Activated T-helper 2 cell treated with anti-CD3 and anti-CD28 coated beads, Interferon-gamma antibody, Interleukin-2, Interleukin-4, amounts not matched to agents 10 μg/mL and 5 μg/mL and 100 μg/mL, durations not matched to agents 14 hours and 24 hours and 36 hours (primary cell): ENCODE data around the gene PLAAT3. TPM values are rescaled to one million over a fixed set of nuclear protein-coding genes. Genes with fewer than 3 reads are reported as not detected.
"Not testable (repeated sequence)": the region's sequence is repeated elsewhere in the genome, so short reads cannot be mapped to it uniquely, and the experiment has no call there.

Experiments
- DNase-seq: peaks from one replicate; pipeline ENCODE4 v3.0.0; 2021; ENCODE audit warnings: low spot score
- H3K27ac Mint-ChIP-seq: one replicate; pipeline ENCODE4 v1.8.0; 2021; ENCODE audit warnings: mixed read lengths
- H3K27me3 Mint-ChIP-seq: one replicate; pipeline ENCODE4 v1.8.0; 2021; ENCODE audit warnings: low read depth, mixed read lengths
- H3K36me3 Mint-ChIP-seq: one replicate; pipeline ENCODE4 v1.8.0; 2021; ENCODE audit warnings: low read depth, mixed read lengths
- H3K4me1 Mint-ChIP-seq: one replicate; pipeline ENCODE4 v1.8.0; 2021; ENCODE audit warnings: low read depth, mixed read lengths
- H3K4me3 Mint-ChIP-seq: one replicate; pipeline ENCODE4 v1.8.0; 2021; ENCODE audit warnings: low read depth, mild to moderate bottlenecking, moderate library complexity, mixed read lengths
- H3K9me3 Mint-ChIP-seq: one replicate; pipeline ENCODE4 v1.8.0; 2021; ENCODE audit warnings: mixed read lengths
- intact Hi-C: fragments of 100-400 bp; cut with micrococcal nuclease; formaldehyde crosslinking; loops from one replicate; pipeline ENCODE4 v1.15.1; 2023
- total RNA-seq: library from RNA; stranded (reverse); gene quantifications from 2 replicates; pipeline ENCODE4 v1.2.3, GENCODE V29; 2022

The PLAAT3 gene
- total RNA-seq, 1 donor from 2014 or later = 15.2 TPM

DNA sequence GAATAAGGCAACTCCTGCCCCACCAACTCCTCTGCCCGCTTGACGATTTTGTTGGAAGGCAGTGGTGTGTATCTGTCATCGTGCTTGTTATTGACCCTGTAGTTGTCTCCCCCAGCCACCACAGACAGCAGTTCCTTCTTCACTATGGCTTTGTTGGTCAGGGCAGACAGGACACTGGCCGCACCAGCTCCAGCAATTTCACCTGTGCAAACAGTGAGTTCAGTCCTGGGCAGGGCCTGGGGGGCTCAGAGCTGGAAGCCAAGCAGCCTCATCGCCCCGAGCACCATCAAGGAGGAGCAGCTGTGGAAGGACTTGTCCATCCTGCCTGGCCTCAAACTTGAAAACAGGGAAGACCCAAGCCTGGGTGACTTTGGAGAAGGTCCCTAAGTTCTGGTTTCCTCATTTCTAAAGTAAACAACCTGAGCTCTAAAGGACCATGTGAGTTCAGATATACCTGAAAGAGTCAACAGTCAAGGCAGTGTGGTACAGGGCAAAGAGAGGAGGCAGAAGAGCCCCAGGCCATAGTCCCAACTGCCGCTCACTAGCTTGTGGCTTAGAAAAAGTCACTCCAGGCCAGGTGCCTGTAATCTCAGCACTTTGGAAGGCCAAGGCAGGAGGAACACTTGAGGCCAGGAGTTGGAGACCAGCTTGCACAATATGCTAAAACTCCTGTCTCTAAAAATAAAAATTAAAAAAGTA is 55.6 kb downstream of the PLAAT3 start:
- no peaks in the 10 kb centered on the region for H3K27me3 Mint-ChIP-seq
- no peak for DNase-seq
- peaks cover 44% of the 10 kb centered on the region for H3K4me1 Mint-ChIP-seq
- H3K4me3 Mint-ChIP-seq = no peak overlapping the region
- H3K27ac Mint-ChIP-seq = no peak overlapping the region
- no peaks in the 10 kb centered on the region for H3K36me3 Mint-ChIP-seq
- no peaks in the 10 kb centered on the region for H3K9me3 Mint-ChIP-seq
- intact Hi-C loops = no loop called here

- no peak overlapping the region for H3K27ac Mint-ChIP-seq
- H3K27me3 Mint-ChIP-seq = no peaks in the 10 kb centered on the region
- peaks cover 47% of the 10 kb centered on the region for H3K4me1 Mint-ChIP-seq
- H3K9me3 Mint-ChIP-seq = no peaks in the 10 kb centered on the region
- DNase-seq = no peak
- no peaks in the 10 kb centered on the region for H3K36me3 Mint-ChIP-seq
- intact Hi-C loops = no loop called here
- no peak overlapping the region for H3K4me3 Mint-ChIP-seq
Measured at GRCh38 chr11:63557570-63557969, 56.7 kb downstream of the PLAAT3 start.

- H3K4me3 Mint-ChIP-seq = no peak overlapping the region
- H3K36me3 Mint-ChIP-seq = no peaks in the 10 kb centered on the region
- no peaks in the 10 kb centered on the region for H3K27me3 Mint-ChIP-seq
- peaks cover 51% of the 10 kb centered on the region for H3K4me1 Mint-ChIP-seq
- no peaks in the 10 kb centered on the region for H3K9me3 Mint-ChIP-seq
- intact Hi-C loops = no loop called here
- no peak for DNase-seq
- H3K27ac Mint-ChIP-seq = no peak overlapping the region
Measured at GRCh38 chr11:63556404-63557013, 57.7 kb downstream of the PLAAT3 start.

DNA sequence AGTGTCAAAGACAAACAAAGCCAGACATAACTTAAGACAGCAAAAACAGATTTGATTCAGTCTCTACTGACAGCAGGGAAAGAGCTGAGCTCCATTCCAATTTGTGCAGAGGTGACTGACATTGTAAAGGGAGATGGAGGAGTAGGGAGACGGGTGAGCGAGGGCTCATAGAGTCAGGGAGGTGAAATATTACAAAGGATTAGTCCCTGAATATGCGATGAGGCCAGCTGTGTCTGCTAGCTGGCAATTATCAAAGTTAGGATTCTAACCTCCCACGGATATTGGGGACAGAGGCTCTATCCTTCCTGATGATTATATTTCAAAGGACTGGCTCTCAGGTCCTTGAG is 59.4 kb downstream of the PLAAT3 start:
- Mint-ChIP-seq H3K4me1 (peaks cover 44% of the 10 kb centered on the region), H3K27ac (no peak overlapping the region), H3K4me3 (no peak overlapping the region), H3K9me3 (no peaks in the 10 kb centered on the region), H3K27me3 (no peaks in the 10 kb centered on the region), H3K36me3 (no peaks in the 10 kb centered on the region)
- DNase-seq = no peak
- intact Hi-C loops = no loop called here

DNA sequence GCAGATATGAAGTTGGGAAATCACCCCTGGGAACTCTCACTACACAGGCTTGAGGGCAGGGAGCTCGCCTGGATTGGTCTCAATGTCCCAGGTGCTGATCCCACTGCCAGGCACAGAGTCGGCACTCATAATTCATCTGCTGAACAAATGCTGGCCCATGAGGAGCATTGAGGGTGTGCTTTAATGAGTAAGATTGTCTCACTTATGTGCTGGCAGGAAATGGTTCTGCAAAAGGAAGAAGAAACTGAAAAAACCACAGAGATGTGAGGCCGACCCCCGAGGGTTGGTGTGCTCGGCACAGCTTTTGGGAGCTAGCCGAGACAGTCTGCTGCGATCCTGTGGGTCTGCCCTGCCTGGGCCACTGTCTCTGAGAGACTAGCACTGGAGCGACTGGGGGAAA is 60.5 kb downstream of the PLAAT3 start:
- Mint-ChIP-seq H3K4me1 (peaks cover 44% of the 10 kb centered on the region), H3K36me3 (peaks cover 3% of the 10 kb centered on the region), H3K4me3 (peak overlapping the region; percentile 63), H3K27me3 (no peaks in the 10 kb centered on the region), H3K9me3 (no peaks in the 10 kb centered on the region), H3K27ac (peak overlapping the region; percentile 89)
- intact Hi-C loops = loop anchor here (1.0 kb wide), 2 partner anchors 14 to 22 kb away; no protein-coding TSS in a partner anchor
- DNase-seq = peak; percentile 39

DNA sequence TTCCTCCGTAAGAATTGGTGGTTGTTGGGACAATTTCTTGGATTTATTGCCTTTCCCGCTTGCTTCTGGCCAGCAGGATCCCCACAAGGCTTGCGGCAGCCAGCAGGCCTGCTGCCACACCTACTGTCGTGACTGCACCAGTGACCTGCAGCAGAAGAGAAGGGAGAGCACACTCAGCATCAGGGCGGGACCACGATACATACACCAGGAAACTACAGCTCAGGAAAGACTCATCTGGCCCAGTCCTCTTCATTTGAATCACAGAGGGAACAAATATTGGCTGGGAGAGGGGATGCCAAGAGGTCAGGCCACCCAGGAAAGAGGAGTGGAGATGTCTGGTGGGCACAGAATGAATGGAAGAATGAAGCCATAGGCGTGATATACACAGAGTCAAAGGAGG is 61.3 kb downstream of the PLAAT3 start:
- Mint-ChIP-seq H3K4me1 (peaks cover 44% of the 10 kb centered on the region), H3K36me3 (peaks cover 3% of the 10 kb centered on the region), H3K9me3 (no peaks in the 10 kb centered on the region), H3K27me3 (no peaks in the 10 kb centered on the region), H3K27ac (no peak overlapping the region), H3K4me3 (peak overlapping the region; percentile 1)
- DNase-seq = no peak
- intact Hi-C loops = loop anchor here (1.0 kb wide), 2 partner anchors 14 to 22 kb away; no protein-coding TSS in a partner anchor

DNA sequence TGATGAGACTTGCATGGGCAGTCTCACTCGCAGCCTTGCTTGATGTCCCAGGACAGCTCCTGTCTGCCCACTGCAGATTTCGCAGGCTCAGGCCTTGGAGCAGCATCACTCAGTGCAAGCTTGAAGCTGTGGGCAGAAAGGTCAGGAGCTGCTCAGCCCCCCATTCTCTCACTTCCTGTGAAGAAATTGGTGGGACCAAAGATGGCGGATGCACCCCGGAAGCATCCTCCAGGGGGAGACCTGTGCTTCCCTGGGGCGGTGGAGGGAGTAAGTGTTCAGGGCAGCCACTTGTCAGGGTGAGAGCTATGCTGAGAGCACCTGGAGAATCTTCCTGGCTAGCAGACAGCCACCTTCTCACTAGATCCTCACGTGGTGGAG is 62.4 kb downstream of the PLAAT3 start:
- H3K4me3 Mint-ChIP-seq = no peak overlapping the region
- H3K9me3 Mint-ChIP-seq = no peaks in the 10 kb centered on the region
- DNase-seq = no peak
- peaks cover 10% of the 10 kb centered on the region for H3K36me3 Mint-ChIP-seq
- H3K27me3 Mint-ChIP-seq = no peaks in the 10 kb centered on the region
- intact Hi-C loops = no loop called here
- H3K27ac Mint-ChIP-seq = no peak overlapping the region
- H3K4me1 Mint-ChIP-seq = peaks cover 41% of the 10 kb centered on the region

DNA sequence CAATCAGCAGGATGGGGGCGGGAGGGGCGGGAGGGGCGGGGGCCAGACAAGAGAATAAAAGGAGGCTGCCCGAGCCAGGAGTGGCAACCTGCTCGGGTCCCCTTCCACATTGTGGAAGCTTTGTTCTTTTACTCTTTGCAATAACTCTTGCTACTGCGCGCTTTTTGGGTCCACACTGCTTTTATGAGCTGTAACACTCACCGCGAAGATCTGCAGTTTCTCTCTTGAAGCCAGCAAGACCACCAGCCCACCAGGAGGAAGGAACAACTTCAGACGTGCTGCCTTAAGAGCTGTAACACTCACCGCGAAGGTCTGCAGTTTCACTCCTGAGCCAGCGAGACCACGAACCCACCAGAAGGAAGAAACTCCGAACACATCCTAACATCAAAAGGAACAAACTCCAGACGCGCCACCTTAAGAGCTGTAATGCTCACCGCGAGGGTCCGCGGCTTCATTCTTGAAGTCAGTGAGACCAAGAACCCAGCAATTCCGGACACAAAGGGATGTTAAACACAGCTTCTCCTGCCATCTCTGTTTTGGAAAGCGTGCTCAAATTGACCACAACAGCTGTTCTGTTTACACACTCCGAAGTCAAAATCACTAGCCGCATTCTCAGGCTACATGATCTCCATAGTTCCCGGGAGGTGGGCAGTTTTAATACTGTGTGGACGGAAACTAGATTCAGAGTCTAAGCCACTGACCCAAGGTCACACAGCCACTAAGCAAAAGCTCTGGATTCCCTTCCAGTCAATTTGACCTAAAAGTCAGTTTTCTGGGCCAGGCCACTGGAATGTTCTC is 62.9 kb downstream of the PLAAT3 start:
- intact Hi-C loops = no loop called here
- no peak for DNase-seq
- no peak overlapping the region for H3K27ac Mint-ChIP-seq
- no peaks in the 10 kb centered on the region for H3K27me3 Mint-ChIP-seq
- H3K4me3 Mint-ChIP-seq = no peak overlapping the region
- H3K9me3 Mint-ChIP-seq = no peaks in the 10 kb centered on the region
- H3K4me1 Mint-ChIP-seq = peaks cover 37% of the 10 kb centered on the region
- peaks cover 16% of the 10 kb centered on the region for H3K36me3 Mint-ChIP-seq

- intact Hi-C loops, H3K27me3 Mint-ChIP-seq, H3K4me3 Mint-ChIP-seq, DNase-seq, H3K9me3 Mint-ChIP-seq, H3K27ac Mint-ChIP-seq: not testable (repeated sequence)
- Mint-ChIP-seq H3K36me3 (peaks cover 26% of the 10 kb centered on the region), H3K4me1 (peaks cover 31% of the 10 kb centered on the region)
Measured at GRCh38 chr11:63550156-63550700, 64.0 kb downstream of the PLAAT3 start.

DNA sequence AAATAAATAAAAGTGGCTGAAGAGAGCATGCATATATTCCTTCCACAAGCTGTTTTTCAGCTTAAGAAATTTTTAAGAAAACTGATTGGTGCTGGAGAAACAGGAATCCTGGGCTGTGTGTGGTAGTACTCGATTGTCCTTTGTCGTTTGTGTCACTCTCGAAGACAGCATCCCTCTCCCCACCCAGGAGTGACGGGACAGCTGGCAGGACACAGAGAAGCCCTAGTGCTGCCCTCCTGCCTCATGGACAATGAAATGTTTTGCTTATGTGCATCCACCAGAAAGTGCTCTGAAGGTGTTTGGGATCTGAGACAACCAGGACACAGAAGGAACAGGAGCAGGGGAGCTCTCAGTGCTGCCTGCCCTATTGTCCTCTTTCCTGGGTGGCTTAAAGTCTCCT is 64.8 kb downstream of the PLAAT3 start:
- Mint-ChIP-seq H3K27ac (no peak overlapping the region), H3K9me3 (no peaks in the 10 kb centered on the region), H3K27me3 (no peaks in the 10 kb centered on the region), H3K4me1 (peaks cover 25% of the 10 kb centered on the region), H3K36me3 (peaks cover 34% of the 10 kb centered on the region), H3K4me3 (no peak overlapping the region)
- intact Hi-C loops = no loop called here
- DNase-seq = no peak

DNA sequence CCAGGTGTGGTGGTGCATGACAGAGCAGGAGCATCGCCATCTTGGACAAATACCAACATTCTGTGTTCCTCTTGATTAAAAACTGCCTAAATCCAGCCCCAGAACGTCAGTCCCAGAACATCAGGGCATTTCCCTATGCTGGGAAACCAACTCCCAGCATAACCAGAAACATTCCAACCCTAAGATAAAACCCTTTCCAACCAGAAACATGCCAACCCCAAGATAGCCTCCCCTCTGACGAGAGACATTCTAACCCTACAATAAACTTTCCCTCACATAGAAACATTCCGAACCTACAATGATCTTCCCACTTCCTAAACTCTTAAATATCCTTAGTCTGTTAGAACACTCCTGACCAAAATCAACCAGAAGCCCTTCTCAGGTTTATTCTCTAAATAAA is 66.1 kb downstream of the PLAAT3 start:
- Mint-ChIP-seq H3K9me3 (no peaks in the 10 kb centered on the region), H3K4me1 (peaks cover 17% of the 10 kb centered on the region), H3K36me3 (peaks cover 42% of the 10 kb centered on the region), H3K27ac (no peak overlapping the region), H3K4me3 (no peak overlapping the region), H3K27me3 (no peaks in the 10 kb centered on the region)
- intact Hi-C loops = no loop called here
- DNase-seq = no peak

- DNase-seq = no peak
- Mint-ChIP-seq H3K36me3 (peaks cover 48% of the 10 kb centered on the region), H3K9me3 (no peaks in the 10 kb centered on the region), H3K4me1 (peaks cover 12% of the 10 kb centered on the region), H3K27me3 (peaks cover 2% of the 10 kb centered on the region), H3K27ac (no peak overlapping the region), H3K4me3 (no peak overlapping the region)
- intact Hi-C loops = no loop called here
Measured at GRCh38 chr11:63547061-63547460, 67.2 kb downstream of the PLAAT3 start.

- H3K4me3 Mint-ChIP-seq = no peak overlapping the region
- peaks cover 2% of the 10 kb centered on the region for H3K4me1 Mint-ChIP-seq
- H3K9me3 Mint-ChIP-seq = no peaks in the 10 kb centered on the region
- H3K36me3 Mint-ChIP-seq = peaks cover 50% of the 10 kb centered on the region
- no peak overlapping the region for H3K27ac Mint-ChIP-seq
- no peak for DNase-seq
- intact Hi-C loops = no loop called here
- peaks cover 2% of the 10 kb centered on the region for H3K27me3 Mint-ChIP-seq
Measured at GRCh38 chr11:63543711-63544110, 70.5 kb downstream of the PLAAT3 start.
